Neural progenitor cell (in vitro differentiated cells): Measurements from ENCODE around the gene SPATA45. TPM values are rescaled to one million over a fixed set of nuclear protein-coding genes. Genes with fewer than 3 reads are reported as not detected.

Experiments used
- DNase-seq: peaks from one replicate; pipeline ENCODE4 v3.0.0-alpha.2; 2016; ENCODE audit warnings: low spot score
- H2AFZ ChIP-seq: fragments of 200-600 bp; sonication (generic); replicated peaks from 2 replicates; pipeline ENCODE4 v1.6.1; 2016; ENCODE audit warnings: antibody characterized with exemption
- H3F3A ChIP-seq: fragments of 200-600 bp; sonication (generic); 2 replicates; pipeline ENCODE4 v1.6.1; 2016; ENCODE audit warnings: antibody characterized with exemption, low read depth
- H3K27ac ChIP-seq: fragments of 200-600 bp; sonication (generic); 2 replicates; pipeline ENCODE4 v1.5.1; 2016; ENCODE audit warnings: mild to moderate bottlenecking
- H3K27me3 ChIP-seq: fragments of 200-600 bp; sonication (generic); 2 replicates; pipeline ENCODE4 v1.6.1; 2016; ENCODE audit warnings: mild to moderate bottlenecking, moderate library complexity
- H3K36me3 ChIP-seq: fragments of 200-600 bp; sonication (generic); 2 replicates; pipeline ENCODE4 v1.5.1; 2016
- H3K4me1 ChIP-seq: fragments of 200-600 bp; sonication (generic); 2 replicates; pipeline ENCODE4 v1.6.1; 2016; ENCODE audit warnings: mixed run types
- H3K4me2 ChIP-seq: fragments of 200-600 bp; sonication (generic); 2 replicates; pipeline ENCODE4 v1.6.1; 2016
- H3K4me3 ChIP-seq: fragments of 200-600 bp; sonication (generic); 2 replicates; pipeline ENCODE4 v1.5.1; 2016
- H3K79me2 ChIP-seq: fragments of 200-600 bp; sonication (generic); 2 replicates; pipeline ENCODE4 v1.6.1; 2016; ENCODE audit warnings: low read depth
- H3K9ac ChIP-seq: fragments of 200-600 bp; sonication (generic); 2 replicates; pipeline ENCODE4 v1.6.1; 2016
- H3K9me3 ChIP-seq: fragments of 200-600 bp; sonication (generic); 2 replicates; pipeline ENCODE4 v1.5.1; 2016; ENCODE audit warnings: low read depth
- H4K20me1 ChIP-seq: fragments of 200-600 bp; sonication (generic); 2 replicates; pipeline ENCODE4 v1.6.1; 2016; ENCODE audit warnings: low read depth
- H3K27ac Mint-ChIP-seq: 3 replicates; pipeline ENCODE4 v1.8.0; 2021; ENCODE audit warnings: mixed read lengths
- H3K27me3 Mint-ChIP-seq: 2 replicates; pipeline ENCODE4 v1.8.0; 2022; ENCODE audit warnings: low read depth, mild to moderate bottlenecking, inconsistent platforms, moderate library complexity, mixed read lengths; ENCODE audit not compliant: insufficient read depth
- H3K36me3 Mint-ChIP-seq: 3 replicates; pipeline ENCODE4 v1.8.0; 2021; ENCODE audit warnings: mixed read lengths
- H3K4me1 Mint-ChIP-seq: 3 replicates; pipeline ENCODE4 v1.8.0; 2021; ENCODE audit warnings: mixed read lengths
- H3K4me3 Mint-ChIP-seq: 3 replicates; pipeline ENCODE4 v1.8.0; 2021; ENCODE audit warnings: mild to moderate bottlenecking, moderate library complexity, mixed read lengths
- H3K9me3 Mint-ChIP-seq: 3 replicates; pipeline ENCODE4 v1.8.0; 2020; ENCODE audit warnings: mixed read lengths
- EZH2 ChIP-seq: fragments of 200-600 bp; sonication (generic); IDR thresholded peaks from 2 replicates; pipeline ENCODE4 v1.6.1; 2017; ENCODE audit warnings: antibody characterized with exemption, mild to moderate bottlenecking, moderate library complexity
- EZH2phosphoT487 ChIP-seq: fragments of 200-600 bp; sonication (generic); IDR thresholded peaks from 2 replicates; pipeline ENCODE4 v1.6.1; 2017; ENCODE audit warnings: antibody characterized with exemption
- total RNA-seq: library from RNA; depleted of rRNA; stranded (reverse); fragments of >200 nt; gene quantifications from 2 replicates; pipeline ENCODE4 v1.2.3, GENCODE V29; 2015; ENCODE audit warnings: low replicate concordance
- TF ChIP-seq, protein P1 (sequence below): fragments of 200-600 bp; sonication (generic); IDR thresholded peaks from 2 replicates; pipeline ENCODE4 v1.5.1; 2017; ENCODE audit warnings: antibody characterized with exemption, mild to moderate bottlenecking

The SPATA45 gene
- total RNA-seq, 1 donor from 2014 or later, result not detected

- H2AFZ ChIP-seq, result no peak overlapping the region
- peaks cover 32% of the 10 kb centered on the region for H3K79me2 ChIP-seq
- H3K27ac ChIP-seq, result no peak overlapping the region
- peaks cover 4% of the 10 kb centered on the region for H3F3A ChIP-seq
- H3K9me3 ChIP-seq, result no peaks in the 10 kb centered on the region
- H3K36me3 ChIP-seq, result peaks cover 50% of the 10 kb centered on the region
- Mint-ChIP-seq H3K27me3 (peaks cover 2% of the 10 kb centered on the region), H3K9me3 (no peaks in the 10 kb centered on the region), H3K36me3 (peaks cover 16% of the 10 kb centered on the region), H3K4me1 (peaks cover 2% of the 10 kb centered on the region), H3K27ac (no peak overlapping the region), H3K4me3 (no peak overlapping the region)
- H3K9ac ChIP-seq, result no peak overlapping the region
- H3K4me2 ChIP-seq, result no peak overlapping the region
- no peak overlapping the region for H3K4me3 ChIP-seq
- TF ChIP-seq, protein P1, sequence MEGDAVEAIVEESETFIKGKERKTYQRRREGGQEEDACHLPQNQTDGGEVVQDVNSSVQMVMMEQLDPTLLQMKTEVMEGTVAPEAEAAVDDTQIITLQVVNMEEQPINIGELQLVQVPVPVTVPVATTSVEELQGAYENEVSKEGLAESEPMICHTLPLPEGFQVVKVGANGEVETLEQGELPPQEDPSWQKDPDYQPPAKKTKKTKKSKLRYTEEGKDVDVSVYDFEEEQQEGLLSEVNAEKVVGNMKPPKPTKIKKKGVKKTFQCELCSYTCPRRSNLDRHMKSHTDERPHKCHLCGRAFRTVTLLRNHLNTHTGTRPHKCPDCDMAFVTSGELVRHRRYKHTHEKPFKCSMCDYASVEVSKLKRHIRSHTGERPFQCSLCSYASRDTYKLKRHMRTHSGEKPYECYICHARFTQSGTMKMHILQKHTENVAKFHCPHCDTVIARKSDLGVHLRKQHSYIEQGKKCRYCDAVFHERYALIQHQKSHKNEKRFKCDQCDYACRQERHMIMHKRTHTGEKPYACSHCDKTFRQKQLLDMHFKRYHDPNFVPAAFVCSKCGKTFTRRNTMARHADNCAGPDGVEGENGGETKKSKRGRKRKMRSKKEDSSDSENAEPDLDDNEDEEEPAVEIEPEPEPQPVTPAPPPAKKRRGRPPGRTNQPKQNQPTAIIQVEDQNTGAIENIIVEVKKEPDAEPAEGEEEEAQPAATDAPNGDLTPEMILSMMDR, result no peak
- TF ChIP-seq EZH2 (no peak), EZH2phosphoT487 (no peak)
- H3K27me3 ChIP-seq, result no peaks in the 10 kb centered on the region
- no peak for DNase-seq
- H4K20me1 ChIP-seq, result peaks cover 31% of the 10 kb centered on the region
- H3K4me1 ChIP-seq, result peaks cover 2% of the 10 kb centered on the region
Observed at GRCh38 chr1:212783976-212784375, 63.5 kb downstream of the SPATA45 start.

DNA sequence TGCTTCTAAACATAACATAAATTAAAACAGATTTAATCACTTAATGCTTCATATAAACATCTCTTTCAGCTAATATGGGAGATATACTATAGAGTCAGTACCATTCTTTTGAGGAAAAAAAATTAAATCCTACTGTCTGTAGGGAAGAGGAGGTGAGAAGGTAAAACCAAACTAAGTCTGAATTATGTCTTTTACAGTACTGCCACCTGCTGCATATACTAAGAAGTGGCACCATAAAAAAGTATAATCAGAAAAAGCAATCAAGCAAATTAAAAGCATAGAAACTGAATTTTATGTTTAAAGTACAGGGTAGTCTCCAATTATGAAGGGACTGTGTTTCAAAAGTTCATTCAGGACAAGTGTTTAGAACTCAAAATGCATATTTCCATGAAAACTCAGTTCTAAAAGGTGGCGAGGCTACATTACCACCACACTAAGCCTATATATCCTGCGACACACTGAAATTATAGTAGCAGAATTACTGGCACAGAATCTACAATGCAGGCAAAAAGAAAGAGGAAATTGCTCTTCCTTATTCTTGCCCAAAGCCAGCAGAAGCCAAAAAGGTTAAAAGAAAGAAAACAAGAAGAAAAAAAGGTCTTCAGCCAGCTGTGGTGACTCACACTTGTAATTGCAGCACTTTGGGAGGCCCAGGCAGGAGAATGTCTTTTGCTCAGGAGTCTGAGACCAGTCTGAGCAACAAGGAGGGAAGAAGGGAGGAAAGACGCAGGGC is 64.9 kb downstream of the SPATA45 start:
- Mint-ChIP-seq H3K4me1 (no peaks in the 10 kb centered on the region), H3K9me3 (peaks cover 6% of the 10 kb centered on the region), H3K36me3 (peaks cover 24% of the 10 kb centered on the region), H3K27me3 (peaks cover 2% of the 10 kb centered on the region), H3K27ac (no peak overlapping the region), H3K4me3 (no peak overlapping the region)
- no peak for DNase-seq
- H3K36me3 ChIP-seq, result peaks cover 47% of the 10 kb centered on the region
- H2AFZ ChIP-seq, result no peak overlapping the region
- H3K4me3 ChIP-seq, result no peak overlapping the region
- peaks cover 22% of the 10 kb centered on the region for H4K20me1 ChIP-seq
- no peak overlapping the region for H3K27ac ChIP-seq
- H3K27me3 ChIP-seq, result no peaks in the 10 kb centered on the region
- no peaks in the 10 kb centered on the region for H3K4me1 ChIP-seq
- no peak overlapping the region for H3K9ac ChIP-seq
- peaks cover 18% of the 10 kb centered on the region for H3K79me2 ChIP-seq
- H3K9me3 ChIP-seq, result no peaks in the 10 kb centered on the region
- H3F3A ChIP-seq, result peaks cover 4% of the 10 kb centered on the region
- no peak overlapping the region for H3K4me2 ChIP-seq
- no peak for TF ChIP-seq EZH2phosphoT487
- TF ChIP-seq, protein P1, result peak; percentile 56

DNA sequence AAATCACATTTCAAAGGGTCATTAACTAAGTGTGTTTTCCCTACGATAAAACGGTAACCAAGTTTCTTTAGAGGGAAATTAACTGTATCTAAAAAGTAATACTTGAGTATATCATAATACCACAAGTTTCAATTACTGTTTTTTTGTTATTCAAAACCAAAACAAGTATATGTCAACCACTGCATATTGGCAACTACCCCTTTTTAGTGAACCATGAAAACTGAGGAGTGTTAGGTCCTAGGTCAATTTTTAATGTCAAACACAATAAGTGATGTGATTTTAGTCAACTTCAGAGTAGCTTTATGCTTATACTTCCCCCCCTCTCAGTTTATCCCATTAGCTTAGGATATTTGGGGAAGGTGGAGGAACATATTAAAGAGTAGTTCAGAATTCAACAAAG is 66.2 kb downstream of the SPATA45 start:
- peaks cover 4% of the 10 kb centered on the region for H3F3A ChIP-seq
- TF ChIP-seq EZH2 (no peak), EZH2phosphoT487 (no peak)
- no peak overlapping the region for H3K4me3 ChIP-seq
- no peak overlapping the region for H3K9ac ChIP-seq
- H2AFZ ChIP-seq, result no peak overlapping the region
- Mint-ChIP-seq H3K9me3 (peaks cover 6% of the 10 kb centered on the region), H3K4me1 (no peaks in the 10 kb centered on the region), H3K27ac (no peak overlapping the region), H3K27me3 (peaks cover 2% of the 10 kb centered on the region), H3K4me3 (no peak overlapping the region), H3K36me3 (peaks cover 32% of the 10 kb centered on the region)
- DNase-seq, result no peak
- no peaks in the 10 kb centered on the region for H3K4me1 ChIP-seq
- H3K36me3 ChIP-seq, result peaks cover 37% of the 10 kb centered on the region
- H3K4me2 ChIP-seq, result no peak overlapping the region
- H3K27ac ChIP-seq, result no peak overlapping the region
- peaks cover 12% of the 10 kb centered on the region for H4K20me1 ChIP-seq
- H3K9me3 ChIP-seq, result no peaks in the 10 kb centered on the region
- no peaks in the 10 kb centered on the region for H3K27me3 ChIP-seq
- H3K79me2 ChIP-seq, result peaks cover 4% of the 10 kb centered on the region

DNA sequence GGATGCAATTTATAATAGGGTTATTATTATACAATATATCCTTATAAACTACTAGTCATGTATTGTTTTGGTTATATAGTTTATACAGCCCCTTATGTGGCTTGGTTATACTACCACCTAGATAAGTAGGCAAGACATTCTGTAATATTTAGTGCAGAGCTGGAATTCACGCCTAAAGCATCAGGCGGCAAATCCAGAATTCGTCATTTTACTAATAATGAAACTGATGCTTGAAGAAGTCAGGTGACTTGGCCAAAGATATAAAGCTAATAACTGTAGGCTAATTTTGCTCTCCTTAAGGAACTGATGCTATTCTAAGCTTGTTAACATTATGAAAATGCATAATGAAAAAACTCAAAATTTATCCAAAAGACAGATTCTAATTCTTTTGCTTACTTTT is 66.7 kb downstream of the SPATA45 start:
- peaks cover 37% of the 10 kb centered on the region for H3K36me3 ChIP-seq
- peaks cover 30% of the 10 kb centered on the region for H3K36me3 Mint-ChIP-seq

More for the DNA sequence above, 66.7 kb downstream of the SPATA45 start:
- Mint-ChIP-seq H3K27ac (no peak overlapping the region), H3K4me3 (no peak overlapping the region), H3K27me3 (peaks cover 2% of the 10 kb centered on the region), H3K9me3 (peaks cover 6% of the 10 kb centered on the region), H3K4me1 (no peaks in the 10 kb centered on the region)
- Histone ChIP-seq H3K9ac (no peak overlapping the region), H3K4me2 (no peak overlapping the region), H3K27me3 (no peaks in the 10 kb centered on the region), H3K4me1 (no peaks in the 10 kb centered on the region), H3K4me3 (no peak overlapping the region), H3K79me2 (no peaks in the 10 kb centered on the region), H3K27ac (no peak overlapping the region), H2AFZ (no peak overlapping the region), H3K9me3 (no peaks in the 10 kb centered on the region), H3F3A (peaks cover 4% of the 10 kb centered on the region), H4K20me1 (peaks cover 12% of the 10 kb centered on the region)
- no peak for TF ChIP-seq EZH2
- TF ChIP-seq, protein P1, result no peak
- no peak for TF ChIP-seq EZH2phosphoT487
- DNase-seq, result no peak
